Measurements from ENCODE around the gene HNRNPD.

HNRNPD gene

DNA sequence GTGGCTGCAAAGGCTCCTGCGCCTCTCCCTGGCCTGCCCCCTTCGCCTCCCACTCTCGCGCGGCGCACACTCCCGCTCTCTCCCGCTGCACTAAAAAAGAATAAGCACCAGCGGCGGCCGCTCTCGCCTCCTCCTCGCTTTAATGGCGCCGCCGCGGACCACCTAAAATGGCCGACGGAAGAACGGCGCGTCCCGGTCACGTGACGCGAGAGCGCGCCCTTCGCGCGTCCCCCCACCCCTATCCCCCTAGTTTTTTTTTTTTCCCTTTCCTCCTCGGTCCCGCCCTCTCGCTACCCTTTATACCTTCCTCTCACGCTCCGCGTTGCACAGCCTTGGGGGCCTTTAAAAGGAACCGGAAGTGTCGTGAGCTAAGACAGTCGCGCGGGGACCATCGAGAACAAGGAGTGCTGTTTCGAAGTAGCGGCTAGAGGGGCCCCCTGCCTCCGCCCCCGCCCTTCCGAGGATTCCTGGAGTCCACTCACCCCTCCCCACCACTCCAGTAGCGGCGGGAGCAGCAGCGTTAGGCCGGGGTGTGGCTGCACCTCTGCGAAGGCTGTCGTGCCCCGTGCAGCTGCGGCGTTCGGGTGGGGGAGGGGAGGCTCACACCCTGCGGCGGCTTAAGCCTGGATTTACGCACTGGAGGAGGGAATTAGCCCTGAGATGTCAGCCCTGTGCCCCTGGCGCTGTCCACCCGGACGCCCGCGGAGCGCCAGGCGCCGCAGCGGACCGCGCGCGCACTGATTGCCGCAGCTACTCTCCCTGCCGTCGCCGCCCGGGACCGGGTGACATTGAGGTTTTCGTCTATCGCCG, at the start of gene HNRNPD (continued):
- TF ChIP-seq, protein P1, sequence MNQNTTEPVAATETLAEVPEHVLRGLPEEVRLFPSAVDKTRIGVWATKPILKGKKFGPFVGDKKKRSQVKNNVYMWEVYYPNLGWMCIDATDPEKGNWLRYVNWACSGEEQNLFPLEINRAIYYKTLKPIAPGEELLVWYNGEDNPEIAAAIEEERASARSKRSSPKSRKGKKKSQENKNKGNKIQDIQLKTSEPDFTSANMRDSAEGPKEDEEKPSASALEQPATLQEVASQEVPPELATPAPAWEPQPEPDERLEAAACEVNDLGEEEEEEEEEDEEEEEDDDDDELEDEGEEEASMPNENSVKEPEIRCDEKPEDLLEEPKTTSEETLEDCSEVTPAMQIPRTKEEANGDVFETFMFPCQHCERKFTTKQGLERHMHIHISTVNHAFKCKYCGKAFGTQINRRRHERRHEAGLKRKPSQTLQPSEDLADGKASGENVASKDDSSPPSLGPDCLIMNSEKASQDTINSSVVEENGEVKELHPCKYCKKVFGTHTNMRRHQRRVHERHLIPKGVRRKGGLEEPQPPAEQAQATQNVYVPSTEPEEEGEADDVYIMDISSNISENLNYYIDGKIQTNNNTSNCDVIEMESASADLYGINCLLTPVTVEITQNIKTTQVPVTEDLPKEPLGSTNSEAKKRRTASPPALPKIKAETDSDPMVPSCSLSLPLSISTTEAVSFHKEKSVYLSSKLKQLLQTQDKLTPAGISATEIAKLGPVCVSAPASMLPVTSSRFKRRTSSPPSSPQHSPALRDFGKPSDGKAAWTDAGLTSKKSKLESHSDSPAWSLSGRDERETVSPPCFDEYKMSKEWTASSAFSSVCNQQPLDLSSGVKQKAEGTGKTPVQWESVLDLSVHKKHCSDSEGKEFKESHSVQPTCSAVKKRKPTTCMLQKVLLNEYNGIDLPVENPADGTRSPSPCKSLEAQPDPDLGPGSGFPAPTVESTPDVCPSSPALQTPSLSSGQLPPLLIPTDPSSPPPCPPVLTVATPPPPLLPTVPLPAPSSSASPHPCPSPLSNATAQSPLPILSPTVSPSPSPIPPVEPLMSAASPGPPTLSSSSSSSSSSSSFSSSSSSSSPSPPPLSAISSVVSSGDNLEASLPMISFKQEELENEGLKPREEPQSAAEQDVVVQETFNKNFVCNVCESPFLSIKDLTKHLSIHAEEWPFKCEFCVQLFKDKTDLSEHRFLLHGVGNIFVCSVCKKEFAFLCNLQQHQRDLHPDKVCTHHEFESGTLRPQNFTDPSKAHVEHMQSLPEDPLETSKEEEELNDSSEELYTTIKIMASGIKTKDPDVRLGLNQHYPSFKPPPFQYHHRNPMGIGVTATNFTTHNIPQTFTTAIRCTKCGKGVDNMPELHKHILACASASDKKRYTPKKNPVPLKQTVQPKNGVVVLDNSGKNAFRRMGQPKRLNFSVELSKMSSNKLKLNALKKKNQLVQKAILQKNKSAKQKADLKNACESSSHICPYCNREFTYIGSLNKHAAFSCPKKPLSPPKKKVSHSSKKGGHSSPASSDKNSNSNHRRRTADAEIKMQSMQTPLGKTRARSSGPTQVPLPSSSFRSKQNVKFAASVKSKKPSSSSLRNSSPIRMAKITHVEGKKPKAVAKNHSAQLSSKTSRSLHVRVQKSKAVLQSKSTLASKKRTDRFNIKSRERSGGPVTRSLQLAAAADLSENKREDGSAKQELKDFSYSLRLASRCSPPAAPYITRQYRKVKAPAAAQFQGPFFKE (tag by site-specific recombination; IDR thresholded peaks at IDR 0.05; ENCODE audit: borderline replicate concordance): no peak
- TF ChIP-seq ZBTB44 (tag by site-specific recombination; IDR thresholded peaks at IDR 0.05): peak; percentile 86
- no peak for TF ChIP-seq HOXC10 (CRISPR knock-in tag; IDR thresholded peaks at IDR 0.05)
- peak; percentile 88 for TF ChIP-seq SP7 (tag by site-specific recombination; IDR thresholded peaks at IDR 0.05)
- TF ChIP-seq ZNF473 (tag by site-specific recombination; IDR thresholded peaks at IDR 0.05): no peak
- TF ChIP-seq ZNF501 (tag by site-specific recombination; IDR thresholded peaks at IDR 0.05): peak; percentile 92
- 0 out of 2 replicates have a peak, but pooled peaks have one; percentile 41 for TF ChIP-seq ZBTB48 (tag by site-specific recombination; IDR thresholded peaks at IDR 0.05)
- TF ChIP-seq ZNF302 (tag by site-specific recombination; IDR thresholded peaks at IDR 0.05; ENCODE audit: low read depth): no peak
- no peak for TF ChIP-seq SCRT2 (tag by site-specific recombination; IDR thresholded peaks at IDR 0.05)
- TF ChIP-seq, protein P2, sequence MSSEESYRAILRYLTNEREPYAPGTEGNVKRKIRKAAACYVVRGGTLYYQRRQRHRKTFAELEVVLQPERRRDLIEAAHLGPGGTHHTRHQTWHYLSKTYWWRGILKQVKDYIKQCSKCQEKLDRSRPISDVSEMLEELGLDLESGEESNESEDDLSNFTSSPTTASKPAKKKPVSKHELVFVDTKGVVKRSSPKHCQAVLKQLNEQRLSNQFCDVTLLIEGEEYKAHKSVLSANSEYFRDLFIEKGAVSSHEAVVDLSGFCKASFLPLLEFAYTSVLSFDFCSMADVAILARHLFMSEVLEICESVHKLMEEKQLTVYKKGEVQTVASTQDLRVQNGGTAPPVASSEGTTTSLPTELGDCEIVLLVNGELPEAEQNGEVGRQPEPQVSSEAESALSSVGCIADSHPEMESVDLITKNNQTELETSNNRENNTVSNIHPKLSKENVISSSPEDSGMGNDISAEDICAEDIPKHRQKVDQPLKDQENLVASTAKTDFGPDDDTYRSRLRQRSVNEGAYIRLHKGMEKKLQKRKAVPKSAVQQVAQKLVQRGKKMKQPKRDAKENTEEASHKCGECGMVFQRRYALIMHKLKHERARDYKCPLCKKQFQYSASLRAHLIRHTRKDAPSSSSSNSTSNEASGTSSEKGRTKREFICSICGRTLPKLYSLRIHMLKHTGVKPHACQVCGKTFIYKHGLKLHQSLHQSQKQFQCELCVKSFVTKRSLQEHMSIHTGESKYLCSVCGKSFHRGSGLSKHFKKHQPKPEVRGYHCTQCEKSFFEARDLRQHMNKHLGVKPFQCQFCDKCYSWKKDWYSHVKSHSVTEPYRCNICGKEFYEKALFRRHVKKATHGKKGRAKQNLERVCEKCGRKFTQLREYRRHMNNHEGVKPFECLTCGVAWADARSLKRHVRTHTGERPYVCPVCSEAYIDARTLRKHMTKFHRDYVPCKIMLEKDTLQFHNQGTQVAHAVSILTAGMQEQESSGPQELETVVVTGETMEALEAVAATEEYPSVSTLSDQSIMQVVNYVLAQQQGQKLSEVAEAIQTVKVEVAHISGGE (tag by site-specific recombination; conservative IDR thresholded peaks at IDR 0.05; ENCODE audit: low read depth): peak; percentile 98
- 0 out of 2 replicates have a peak, but pooled peaks have one; percentile 9 for TF ChIP-seq ZSCAN5A (tag by site-specific recombination; IDR thresholded peaks at IDR 0.05)
- no peak for TF ChIP-seq ZNF202 (tag by site-specific recombination; IDR thresholded peaks at IDR 0.05; ENCODE audit: borderline replicate concordance)
- TF ChIP-seq ZNF621 (tag by site-specific recombination; IDR thresholded peaks at IDR 0.05): no peak
- peak; percentile 96 for TF ChIP-seq GLIS2 (tag by site-specific recombination; IDR thresholded peaks at IDR 0.05)
- peak; percentile 93 for TF ChIP-seq KLF1 (tag by site-specific recombination; IDR thresholded peaks at IDR 0.05)
- TF ChIP-seq ZNF785 (tag by site-specific recombination; IDR thresholded peaks at IDR 0.05): no peak
- no peak for TF ChIP-seq ZNF138 (tag by site-specific recombination; IDR thresholded peaks at IDR 0.05; ENCODE audit: borderline replicate concordance)
- no peak for TF ChIP-seq ZNF776 (tag by site-specific recombination; IDR thresholded peaks at IDR 0.05; ENCODE audit: borderline replicate concordance)
- no peak for TF ChIP-seq ZNF391 (tag by site-specific recombination; IDR thresholded peaks at IDR 0.05; ENCODE audit: borderline replicate concordance, low read depth)
- TF ChIP-seq ZNF292 (tag by site-specific recombination; IDR thresholded peaks at IDR 0.05; ENCODE audit: borderline replicate concordance, low read depth): no peak
- no peak for TF ChIP-seq ZNF19 (tag by site-specific recombination; IDR thresholded peaks at IDR 0.05; ENCODE audit: low read depth)
- TF ChIP-seq ZNF311 (tag by site-specific recombination; IDR thresholded peaks at IDR 0.05; ENCODE audit: borderline replicate concordance): no peak
- TF ChIP-seq EGR2 (tag by site-specific recombination; IDR thresholded peaks at IDR 0.05; ENCODE audit: low read depth): peak; percentile 81
- peak; percentile 62; the same call in 1 of the 2 replicates for TF ChIP-seq MZF1 (tag by site-specific recombination; IDR thresholded peaks at IDR 0.05; ENCODE audit: borderline replicate concordance)
- TF ChIP-seq ZNF335 (tag by site-specific recombination; conservative IDR thresholded peaks at IDR 0.05): peak; percentile 63
- TF ChIP-seq ZFP41 (tag by site-specific recombination; IDR thresholded peaks at IDR 0.05; ENCODE audit: borderline replicate concordance): no peak
- no peak for TF ChIP-seq ZNF777 (tag by site-specific recombination; IDR thresholded peaks at IDR 0.05; ENCODE audit: borderline replicate concordance)
